ENCODE results near the gene MAPK8IP3.

- no peak for TF ChIP-seq CTCF (IDR thresholded peaks at IDR 0.05; ENCODE audit: low read depth, low read length)
- TF ChIP-seq EZH2phosphoT487 (IDR thresholded peaks at IDR 0.05; ENCODE audit: low read depth) = no peak
Observed at GRCh38 chr16:1745181-1745899, 39.3 kb downstream of the MAPK8IP3 start.
